ENCODE results near the gene COL19A1. TPM values are rescaled to one million over a fixed set of nuclear protein-coding genes. Genes with fewer than 3 reads are reported as not detected.

COL19A1 gene
- total and polyA plus RNA-seq, 4 donors, result 1.4 to 6.7 (median 2.9) TPM

GRCh38 chr6:70028246-70028645 lies 161.9 kb downstream of the COL19A1 start:
- DNase-seq (ENCODE audit: low read depth in 4 of 6, low spot score in 6 of 6), result no peak
- no peaks in the 10 kb centered on the region for H3K4me1 ChIP-seq (ENCODE audit: control insufficient read depth, insufficient read depth, low read length)
- no peaks in the 10 kb centered on the region for H3K27me3 ChIP-seq (ENCODE audit: control insufficient read depth, insufficient read depth, low read length)
- no peak overlapping the region for H3K27ac ChIP-seq (ENCODE audit: low read depth, low read length)
- no peak overlapping the region for H3K4me3 ChIP-seq (ENCODE audit: low read depth, low read length)
- WGBS (ENCODE audit: insufficient coverage), result no CpG with 5 or more reads among the region's 1 CpG
- H3K9me3 ChIP-seq (ENCODE audit: control insufficient read depth, insufficient read depth, low read length), result no peaks in the 10 kb centered on the region
- no peaks in the 10 kb centered on the region for H3K36me3 ChIP-seq (ENCODE audit: control insufficient read depth, insufficient read depth, low read length)

DNA sequence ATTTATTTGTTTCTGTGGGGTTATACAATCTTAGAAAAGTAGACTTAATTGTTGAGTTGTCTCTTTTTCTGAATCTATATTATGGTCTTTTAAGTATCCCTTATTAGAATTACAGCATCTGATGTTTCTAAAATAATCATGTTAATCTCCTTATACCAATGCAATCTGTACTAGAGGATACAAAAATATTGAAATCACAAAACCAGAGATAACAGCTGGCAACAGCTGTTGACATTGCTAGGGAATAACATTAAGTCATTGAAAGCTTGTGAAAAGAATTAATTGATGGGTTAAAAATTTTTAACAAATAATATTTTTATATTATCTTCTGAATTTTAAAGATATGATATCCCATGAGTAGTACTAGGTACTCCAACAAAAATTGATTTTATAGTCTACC lies 162.6 kb downstream of the COL19A1 start:
- no peak for DNase-seq (ENCODE audit: low read depth in 4 of 6, low spot score in 6 of 6)
- no peaks in the 10 kb centered on the region for H3K9me3 ChIP-seq (ENCODE audit: control insufficient read depth, insufficient read depth, low read length)
- H3K4me3 ChIP-seq (ENCODE audit: low read depth, low read length), result no peak overlapping the region
- no peaks in the 10 kb centered on the region for H3K36me3 ChIP-seq (ENCODE audit: control insufficient read depth, insufficient read depth, low read length)
- H3K4me1 ChIP-seq (ENCODE audit: control insufficient read depth, insufficient read depth, low read length), result no peaks in the 10 kb centered on the region
- H3K27ac ChIP-seq (ENCODE audit: low read depth, low read length), result no peak overlapping the region
- no peaks in the 10 kb centered on the region for H3K27me3 ChIP-seq (ENCODE audit: control insufficient read depth, insufficient read depth, low read length)

GRCh38 chr6:70033781-70034180 lies 167.4 kb downstream of the COL19A1 start:
- DNase-seq (ENCODE audit: low read depth in 4 of 6, low spot score in 6 of 6), result peak in 2 of 6 donors; percentile 23 to 75
- WGBS (ENCODE audit: insufficient coverage), result no CpG with 5 or more reads among the region's 3 CpGs
- no peaks in the 10 kb centered on the region for H3K9me3 ChIP-seq (ENCODE audit: control insufficient read depth, insufficient read depth, low read length)
- H3K27me3 ChIP-seq (ENCODE audit: control insufficient read depth, insufficient read depth, low read length), result no peaks in the 10 kb centered on the region
- no peaks in the 10 kb centered on the region for H3K4me1 ChIP-seq (ENCODE audit: control insufficient read depth, insufficient read depth, low read length)
- no peak overlapping the region for H3K4me3 ChIP-seq (ENCODE audit: low read depth, low read length)
- no peaks in the 10 kb centered on the region for H3K36me3 ChIP-seq (ENCODE audit: control insufficient read depth, insufficient read depth, low read length)
- no peak overlapping the region for H3K27ac ChIP-seq (ENCODE audit: low read depth, low read length)

GRCh38 chr6:70037445-70037844 lies 171.1 kb downstream of the COL19A1 start:
- no peaks in the 10 kb centered on the region for H3K27me3 ChIP-seq (ENCODE audit: control insufficient read depth, insufficient read depth, low read length)
- no peaks in the 10 kb centered on the region for H3K9me3 ChIP-seq (ENCODE audit: control insufficient read depth, insufficient read depth, low read length)
- no peaks in the 10 kb centered on the region for H3K36me3 ChIP-seq (ENCODE audit: control insufficient read depth, insufficient read depth, low read length)
- no peak for DNase-seq (ENCODE audit: low read depth in 4 of 6, low spot score in 6 of 6)
- H3K4me3 ChIP-seq (ENCODE audit: low read depth, low read length), result no peak overlapping the region
- H3K4me1 ChIP-seq (ENCODE audit: control insufficient read depth, insufficient read depth, low read length), result no peaks in the 10 kb centered on the region
- no peak overlapping the region for H3K27ac ChIP-seq (ENCODE audit: low read depth, low read length)
- WGBS (ENCODE audit: insufficient coverage), result no CpG with 5 or more reads among the region's 1 CpG

GRCh38 chr6:70040766-70041165 lies 174.4 kb downstream of the COL19A1 start:
- no peak overlapping the region for H3K4me3 ChIP-seq (ENCODE audit: low read depth, low read length)
- H3K9me3 ChIP-seq (ENCODE audit: control insufficient read depth, insufficient read depth, low read length), result peaks cover 2% of the 10 kb centered on the region
- no peak for DNase-seq (ENCODE audit: low read depth in 4 of 6, low spot score in 6 of 6)
- no CpG with 5 or more reads among the region's 2 CpGs for WGBS (ENCODE audit: insufficient coverage)
- no peaks in the 10 kb centered on the region for H3K27me3 ChIP-seq (ENCODE audit: control insufficient read depth, insufficient read depth, low read length)
- H3K27ac ChIP-seq (ENCODE audit: low read depth, low read length), result no peak overlapping the region
- no peaks in the 10 kb centered on the region for H3K36me3 ChIP-seq (ENCODE audit: control insufficient read depth, insufficient read depth, low read length)
- H3K4me1 ChIP-seq (ENCODE audit: control insufficient read depth, insufficient read depth, low read length), result no peaks in the 10 kb centered on the region

DNA sequence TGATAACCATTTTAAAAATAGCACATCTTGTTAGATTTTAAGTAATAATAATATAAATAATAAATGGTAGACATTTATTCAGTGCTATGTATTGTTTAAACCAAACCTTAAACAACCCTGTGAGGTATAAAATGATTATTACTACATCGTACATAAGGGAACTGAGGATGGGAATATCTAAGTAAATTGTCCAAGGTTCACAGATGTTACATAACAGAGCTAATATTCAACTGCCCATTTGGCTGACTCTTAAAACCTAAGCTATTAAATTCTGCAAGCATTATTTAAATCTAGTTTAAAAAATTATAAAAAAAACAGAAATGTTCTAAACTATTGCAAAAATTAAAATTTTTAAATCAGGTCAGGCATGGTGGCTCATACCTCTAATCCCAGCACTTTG lies 175.1 kb downstream of the COL19A1 start:
- no peak overlapping the region for H3K4me3 ChIP-seq (ENCODE audit: low read depth, low read length)
- no peaks in the 10 kb centered on the region for H3K4me1 ChIP-seq (ENCODE audit: control insufficient read depth, insufficient read depth, low read length)
- no peak overlapping the region for H3K27ac ChIP-seq (ENCODE audit: low read depth, low read length)
- peaks cover 2% of the 10 kb centered on the region for H3K9me3 ChIP-seq (ENCODE audit: control insufficient read depth, insufficient read depth, low read length)
- H3K36me3 ChIP-seq (ENCODE audit: control insufficient read depth, insufficient read depth, low read length), result no peaks in the 10 kb centered on the region
- DNase-seq (ENCODE audit: low read depth in 4 of 6, low spot score in 6 of 6), result no peak
- no CpG with 5 or more reads among the region's 1 CpG for WGBS (ENCODE audit: insufficient coverage)
- H3K27me3 ChIP-seq (ENCODE audit: control insufficient read depth, insufficient read depth, low read length), result no peaks in the 10 kb centered on the region

DNA sequence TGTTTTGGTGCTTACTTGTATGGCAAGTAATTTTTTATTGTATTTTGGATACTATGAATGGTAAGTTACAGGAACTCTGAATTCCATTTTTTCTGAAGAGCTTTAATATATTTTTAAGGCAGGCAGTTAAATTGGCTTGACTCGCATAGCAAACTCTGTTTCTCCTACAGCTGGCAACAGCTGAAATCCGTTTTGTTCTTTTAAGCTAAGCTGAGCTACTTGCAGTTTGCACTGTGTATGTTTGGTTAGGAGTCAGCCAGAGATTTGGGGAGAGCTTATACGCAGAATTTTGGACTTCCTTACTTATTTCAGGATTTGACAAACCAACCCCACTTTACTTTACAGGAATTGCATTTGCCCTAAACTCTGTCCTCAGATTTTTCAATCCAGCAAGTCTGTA lies 179.1 kb downstream of the COL19A1 start:
- Histone ChIP-seq H3K36me3 (ENCODE audit: control insufficient read depth, insufficient read depth, low read length) (no peaks in the 10 kb centered on the region), H3K27ac (ENCODE audit: low read depth, low read length) (no peak overlapping the region), H3K9me3 (ENCODE audit: control insufficient read depth, insufficient read depth, low read length) (peaks cover 2% of the 10 kb centered on the region), H3K4me1 (ENCODE audit: control insufficient read depth, insufficient read depth, low read length) (no peaks in the 10 kb centered on the region), H3K27me3 (ENCODE audit: control insufficient read depth, insufficient read depth, low read length) (no peaks in the 10 kb centered on the region), H3K4me3 (ENCODE audit: low read depth, low read length) (no peak overlapping the region)
- 100% methylated on average over 1 of the region's 3 CpGs for WGBS (ENCODE audit: insufficient coverage)
- DNase-seq (ENCODE audit: low read depth in 4 of 6, low spot score in 6 of 6), result no peak

- 38% methylated on average over 4 of the region's 5 CpGs for WGBS (ENCODE audit: insufficient coverage)
- DNase-seq (ENCODE audit: low read depth in 4 of 6, low spot score in 6 of 6), result no peak
- Histone ChIP-seq H3K36me3 (ENCODE audit: control insufficient read depth, insufficient read depth, low read length) (no peaks in the 10 kb centered on the region), H3K27me3 (ENCODE audit: control insufficient read depth, insufficient read depth, low read length) (no peaks in the 10 kb centered on the region), H3K4me3 (ENCODE audit: low read depth, low read length) (no peak overlapping the region), H3K9me3 (ENCODE audit: control insufficient read depth, insufficient read depth, low read length) (no peaks in the 10 kb centered on the region), H3K27ac (ENCODE audit: low read depth, low read length) (no peak overlapping the region), H3K4me1 (ENCODE audit: control insufficient read depth, insufficient read depth, low read length) (no peaks in the 10 kb centered on the region)
These were observed 185.1 kb downstream of the COL19A1 start for GRCh38 chr6:70051197-70052124.

- WGBS (ENCODE audit: insufficient coverage), result no CpG with 5 or more reads among the region's 2 CpGs
- no peaks in the 10 kb centered on the region for H3K27me3 ChIP-seq (ENCODE audit: control insufficient read depth, insufficient read depth, low read length)
- DNase-seq (ENCODE audit: low read depth in 4 of 6, low spot score in 6 of 6), result peak in 1 of 6 donors; percentile 57
- H3K4me1 ChIP-seq (ENCODE audit: control insufficient read depth, insufficient read depth, low read length), result no peaks in the 10 kb centered on the region
- no peaks in the 10 kb centered on the region for H3K36me3 ChIP-seq (ENCODE audit: control insufficient read depth, insufficient read depth, low read length)
- H3K4me3 ChIP-seq (ENCODE audit: low read depth, low read length), result no peak overlapping the region
- no peak overlapping the region for H3K27ac ChIP-seq (ENCODE audit: low read depth, low read length)
- no peaks in the 10 kb centered on the region for H3K9me3 ChIP-seq (ENCODE audit: control insufficient read depth, insufficient read depth, low read length)
These were observed 192.8 kb downstream of the COL19A1 start for GRCh38 chr6:70059039-70059719.

DNA sequence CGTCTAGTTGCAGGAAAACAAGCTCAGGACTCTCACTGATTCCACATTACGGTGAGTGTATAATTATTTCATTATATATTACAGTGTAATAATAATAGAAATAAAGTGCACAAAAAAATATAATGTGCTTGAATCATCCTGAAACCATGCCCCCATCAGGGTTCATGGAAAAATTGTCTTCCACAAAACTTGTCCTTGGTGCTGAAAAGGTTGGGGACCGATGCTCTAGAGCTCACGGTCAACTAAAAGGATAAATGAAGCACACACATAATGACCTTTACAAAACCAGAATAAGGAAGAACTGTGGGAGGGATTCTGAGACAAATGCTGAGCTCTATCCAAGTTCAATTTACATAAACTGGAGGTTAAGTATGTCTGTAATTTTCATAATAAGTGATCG lies 194.3 kb downstream of the COL19A1 start:
- Histone ChIP-seq H3K4me3 (ENCODE audit: low read depth, low read length) (no peak overlapping the region), H3K4me1 (ENCODE audit: control insufficient read depth, insufficient read depth, low read length) (no peaks in the 10 kb centered on the region), H3K9me3 (ENCODE audit: control insufficient read depth, insufficient read depth, low read length) (no peaks in the 10 kb centered on the region), H3K27ac (ENCODE audit: low read depth, low read length) (no peak overlapping the region), H3K36me3 (ENCODE audit: control insufficient read depth, insufficient read depth, low read length) (no peaks in the 10 kb centered on the region), H3K27me3 (ENCODE audit: control insufficient read depth, insufficient read depth, low read length) (no peaks in the 10 kb centered on the region)
- no CpG with 5 or more reads among the region's 5 CpGs for WGBS (ENCODE audit: insufficient coverage)
- no peak for DNase-seq (ENCODE audit: low read depth in 4 of 6, low spot score in 6 of 6)
